HG02870 (cell line): ENCODE measurements around the gene WNT7B.

Experiments used
- ATAC-seq: cut with Tn5 transposase; IDR thresholded peaks from one replicate; pipeline ENCODE4 v1.9.1; 2021; ENCODE audit warnings: mild to moderate bottlenecking, moderate library complexity; ENCODE audit not compliant: unreplicated experiment

Gene WNT7B

GRCh38 chr22:45933506-45934167, 43.3 kb downstream of the WNT7B start:
- no peak for ATAC-seq

GRCh38 chr22:45932071-45932470, 44.9 kb downstream of the WNT7B start:
- ATAC-seq = no peak

- ATAC-seq = no peak
These were observed 45.9 kb downstream of the WNT7B start for GRCh38 chr22:45931042-45931441.

DNA sequence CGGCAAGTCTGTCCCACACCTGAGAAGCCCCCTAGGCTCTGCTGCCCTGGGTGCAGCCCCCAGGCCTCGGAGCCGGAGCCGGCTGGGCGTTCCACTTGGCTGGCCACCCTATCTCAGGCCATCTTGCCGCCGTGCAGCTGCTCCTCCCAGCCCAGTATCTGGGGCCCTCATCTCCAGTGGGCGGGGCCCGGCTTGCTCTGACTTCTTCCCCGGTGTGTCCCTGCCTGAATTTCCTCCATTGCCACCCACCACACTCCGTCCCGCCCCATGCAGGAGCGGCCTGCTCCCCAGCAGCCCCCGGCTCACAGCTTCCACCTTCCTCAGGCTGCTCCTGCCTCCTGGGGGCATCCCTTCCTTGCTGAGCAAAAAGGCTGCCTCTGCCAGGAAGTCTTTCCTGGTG, 46.6 kb downstream of the WNT7B start:
- no peak for ATAC-seq

DNA sequence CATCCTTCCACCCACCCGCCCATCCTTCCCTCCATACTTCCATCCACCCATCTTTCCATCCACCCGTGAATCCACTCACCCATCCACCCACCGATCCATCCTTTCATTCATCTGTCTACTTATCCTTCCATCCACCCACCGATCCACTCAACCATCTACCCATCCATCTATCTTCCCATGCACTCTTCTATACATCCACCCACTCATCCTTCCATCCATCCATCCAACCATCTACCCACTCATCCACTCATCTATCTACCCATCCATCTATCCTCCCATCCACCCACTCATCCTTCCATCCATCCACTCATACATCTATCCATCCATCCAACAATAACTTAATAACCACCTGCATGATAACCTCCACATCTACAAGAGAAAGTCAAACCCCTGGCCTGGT, 47.3 kb downstream of the WNT7B start:
- no peak for ATAC-seq

DNA sequence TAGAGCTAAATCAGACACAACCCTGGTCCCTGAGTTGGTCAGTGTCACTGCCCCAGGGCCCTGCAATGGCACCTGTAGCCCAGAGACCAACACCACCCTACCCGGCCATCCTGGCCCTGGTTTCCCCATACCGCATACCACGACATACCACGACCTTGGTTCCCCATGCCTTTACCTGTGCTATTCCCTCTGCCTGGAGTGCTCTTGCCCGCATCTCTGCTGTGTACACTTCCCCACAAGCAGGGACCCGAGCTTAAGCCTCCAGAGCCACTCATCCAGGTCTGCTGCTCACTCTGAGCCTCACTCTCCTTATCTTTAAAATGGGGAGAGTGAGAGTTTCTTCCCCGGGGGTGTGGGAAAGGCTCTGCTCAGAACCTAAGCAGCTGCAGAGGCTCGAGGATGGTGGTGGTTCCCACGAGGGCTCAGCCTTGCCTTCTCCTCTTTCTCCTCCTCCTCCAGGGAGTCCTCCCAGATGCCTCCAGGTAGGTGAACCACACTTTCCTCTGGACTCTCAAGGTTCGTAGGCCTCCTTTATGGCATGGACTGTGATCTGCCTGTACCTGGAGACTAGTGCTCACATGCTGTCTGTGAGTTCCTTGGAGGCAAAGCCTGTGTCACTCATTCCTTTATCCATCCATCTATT, 48.1 kb downstream of the WNT7B start:
- no peak for ATAC-seq

DNA sequence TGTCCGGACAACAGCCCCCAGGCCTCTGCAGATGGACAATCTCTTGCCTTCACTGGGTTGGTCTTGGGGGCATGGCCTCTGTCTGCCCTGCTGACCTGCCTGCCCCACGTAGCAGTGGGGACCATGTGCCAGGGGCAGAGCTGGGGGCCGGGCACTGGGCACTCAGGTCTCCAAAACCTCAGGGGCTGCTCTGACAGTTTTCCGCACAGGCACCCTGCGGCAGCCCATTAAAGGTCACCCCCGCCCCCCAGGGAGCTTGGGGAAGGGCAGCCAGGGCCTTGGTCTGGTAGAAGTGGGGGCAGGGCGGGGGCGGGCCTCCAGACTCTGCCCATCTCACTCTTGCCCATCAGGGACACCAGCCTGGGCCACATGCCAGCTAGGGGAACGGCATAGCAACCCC, 49.9 kb downstream of the WNT7B start:
- ATAC-seq = no peak

- ATAC-seq = no peak
These were observed 50.5 kb downstream of the WNT7B start for GRCh38 chr22:45926433-45926832.

DNA sequence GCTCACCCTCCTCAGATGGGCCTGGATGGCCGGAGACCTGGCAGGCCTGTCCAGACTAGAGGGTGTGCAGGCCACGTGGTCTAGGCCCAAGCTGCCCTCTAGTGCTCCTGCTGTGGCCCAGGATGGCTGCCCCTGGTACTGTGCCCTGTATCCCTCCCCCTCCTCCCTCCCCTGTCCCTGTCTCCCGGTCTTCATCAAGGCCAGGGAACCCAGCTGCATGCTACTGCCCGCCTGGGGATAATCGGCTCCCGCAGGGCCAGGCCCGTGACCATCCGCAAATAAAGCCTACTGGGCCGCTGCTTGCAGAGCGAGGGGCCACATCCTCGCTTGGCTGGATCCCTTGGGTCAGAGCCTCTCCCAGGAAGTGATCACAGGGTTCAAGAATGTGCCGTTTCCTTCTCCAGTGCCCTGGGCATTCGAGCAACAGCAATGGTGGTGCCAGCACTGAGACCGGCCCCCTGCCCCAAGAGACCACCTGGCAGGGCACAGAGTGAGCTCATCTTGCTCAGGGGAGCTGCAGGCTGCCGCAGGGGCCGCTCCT, 51.1 kb downstream of the WNT7B start:
- ATAC-seq = no peak

DNA sequence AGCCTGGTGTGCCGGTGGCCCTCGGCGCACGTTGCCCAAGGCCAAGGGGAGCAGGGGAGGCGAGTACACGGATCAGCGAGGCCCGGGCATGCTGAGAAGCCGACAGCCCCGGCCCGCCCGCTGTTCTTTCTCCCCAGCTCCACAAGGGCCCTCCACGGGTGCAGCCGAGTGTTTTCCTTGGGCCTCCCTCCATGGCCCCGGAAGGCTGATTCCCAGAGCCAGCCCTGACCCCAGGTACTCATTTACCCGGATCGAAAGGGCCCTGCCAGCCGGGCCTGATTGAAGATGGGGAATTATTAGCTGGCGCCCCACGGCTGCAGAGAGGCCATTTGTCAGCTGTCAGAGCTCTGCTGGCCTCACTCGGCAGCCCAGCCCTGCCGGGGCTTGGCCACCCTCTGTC, 53.1 kb downstream of the WNT7B start:
- ATAC-seq = no peak

- no peak for ATAC-seq
These were observed 53.8 kb downstream of the WNT7B start for GRCh38 chr22:45923212-45923611.

- ATAC-seq = no peak
These were observed 54.3 kb downstream of the WNT7B start for GRCh38 chr22:45922661-45923060.

DNA sequence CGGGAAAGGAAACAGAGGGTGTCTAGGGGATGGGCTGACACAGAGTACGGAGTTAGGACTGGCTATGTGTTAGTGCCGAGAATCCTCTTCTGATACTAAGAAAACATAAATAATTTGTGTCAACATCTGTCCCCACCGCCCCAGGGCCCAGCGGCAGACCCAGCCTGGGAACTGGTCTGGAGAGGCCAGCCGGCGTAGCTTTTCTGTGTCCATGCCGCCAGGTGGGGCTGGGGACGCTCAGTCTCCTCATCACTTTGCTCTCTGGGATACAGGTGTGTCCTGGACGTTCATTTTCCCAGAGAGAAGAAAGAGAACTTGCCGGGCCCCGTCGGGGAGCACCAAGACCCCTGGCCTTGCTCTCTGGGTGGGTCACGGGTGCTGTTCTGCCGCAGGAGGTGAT, 54.7 kb downstream of the WNT7B start:
- no peak for ATAC-seq

GRCh38 chr22:45919504-45920286, 57.3 kb downstream of the WNT7B start:
- ATAC-seq = no peak

DNA sequence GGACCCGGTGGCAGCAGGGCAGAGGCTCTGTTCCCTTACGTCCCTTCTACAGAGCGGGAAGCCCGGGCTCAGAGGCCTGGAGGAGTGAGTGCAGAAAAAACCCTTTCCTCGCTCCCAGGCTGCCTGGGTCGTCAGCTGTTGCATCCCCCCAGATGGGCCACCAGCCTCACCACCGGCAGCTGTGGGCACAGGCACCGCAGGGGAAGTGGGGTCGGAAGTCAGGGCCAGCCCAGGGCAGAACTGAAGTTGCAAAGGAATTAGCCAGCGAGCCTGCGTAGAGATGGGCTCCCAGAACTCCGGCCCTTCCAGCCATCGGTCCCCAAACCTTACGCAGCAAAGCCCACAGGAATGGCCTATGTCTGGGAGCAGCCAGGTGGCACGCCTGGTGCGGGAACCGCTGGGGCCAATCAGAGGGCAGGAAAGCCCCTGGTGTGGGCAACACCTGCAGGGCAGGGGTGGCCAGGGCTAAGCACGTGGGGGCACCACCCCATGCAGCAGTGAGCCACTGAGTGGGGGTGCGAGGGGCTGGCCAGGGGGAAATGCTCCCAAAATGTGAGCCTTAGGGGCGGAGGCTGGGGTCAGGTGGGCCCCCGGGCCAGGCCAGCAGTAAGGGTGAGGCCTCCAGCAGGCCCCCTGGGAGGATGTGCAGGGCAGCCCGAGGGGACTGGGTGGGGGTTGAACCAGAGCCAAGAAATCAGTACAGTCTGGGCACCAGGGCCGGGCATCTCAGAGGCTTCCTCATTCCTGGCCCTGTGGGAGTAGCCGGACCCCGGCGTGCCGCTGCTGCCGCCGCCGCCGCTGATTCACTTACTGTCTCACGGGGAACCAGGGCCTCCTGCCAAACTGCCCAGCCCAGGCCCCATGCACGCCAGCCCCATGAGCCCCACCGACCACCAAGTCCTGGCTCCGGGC, 58.2 kb downstream of the WNT7B start:
- no peak for ATAC-seq

- ATAC-seq = no peak
These were observed 59.1 kb downstream of the WNT7B start for GRCh38 chr22:45917700-45918458.

GRCh38 chr22:45917146-45917545, 59.8 kb downstream of the WNT7B start:
- ATAC-seq = no peak

DNA sequence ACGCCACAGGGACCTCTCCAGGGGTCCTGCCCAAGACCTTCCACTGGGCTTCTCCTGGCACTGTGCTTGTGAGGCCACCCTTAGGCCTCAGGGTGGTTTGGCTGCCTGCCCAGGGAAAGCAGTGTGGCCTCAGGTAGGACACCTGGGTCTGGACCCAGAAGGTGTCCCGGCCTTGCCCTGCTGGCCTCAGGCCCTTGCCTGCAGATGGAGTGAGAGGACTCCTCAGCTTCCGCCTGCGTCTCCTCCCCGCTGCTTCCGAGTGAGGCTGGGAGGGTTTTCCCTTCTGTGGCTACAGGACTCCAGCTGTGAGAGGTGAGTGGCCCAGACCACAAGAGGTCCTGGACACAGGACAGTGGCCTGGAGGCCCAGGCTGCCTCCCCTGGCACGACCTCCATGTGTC, 60.4 kb downstream of the WNT7B start:
- ATAC-seq = no peak

- ATAC-seq = no peak
These were observed 61.1 kb downstream of the WNT7B start for GRCh38 chr22:45915841-45916240.

GRCh38 chr22:45915151-45915550, 61.8 kb downstream of the WNT7B start:
- ATAC-seq = no peak
